ENCODE measurements around the gene RXFP1.

DNA sequence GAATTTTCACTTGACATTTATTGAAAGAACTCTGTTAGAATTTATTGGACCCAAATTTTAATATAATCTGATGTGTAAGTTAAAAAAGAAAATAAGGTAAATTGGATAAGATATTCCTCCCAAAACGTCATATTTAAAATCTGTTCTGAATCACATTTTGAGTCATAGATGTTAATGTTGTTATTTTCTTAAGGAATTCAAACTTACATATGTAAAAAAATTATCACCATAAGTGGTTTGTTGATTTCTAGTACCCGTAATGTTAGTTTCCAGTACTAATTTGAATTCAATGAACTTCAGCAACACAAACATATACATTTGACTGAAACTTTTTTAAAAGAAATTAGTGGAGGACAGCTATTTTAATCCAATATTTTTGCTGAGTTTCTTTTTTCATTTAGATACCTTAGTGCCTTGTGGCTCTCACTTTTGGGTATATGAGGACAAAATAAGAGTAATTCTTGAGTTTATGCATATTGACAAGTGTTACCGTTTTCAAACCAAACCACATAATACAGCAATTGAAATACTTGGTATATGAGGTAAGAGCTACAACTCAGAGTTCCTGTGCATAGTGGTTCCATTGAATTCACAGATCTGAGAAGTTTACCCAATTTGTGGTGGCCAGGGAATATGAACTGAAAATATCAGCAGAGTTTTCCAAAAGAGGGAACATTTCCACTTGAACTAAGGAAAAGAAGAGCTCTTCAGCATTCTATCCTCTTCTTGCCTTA lies 78.2 kb downstream of the RXFP1 start:
- TF ChIP-seq EZH2 (IDR thresholded peaks at IDR 0.05) (no peak), POLR2AphosphoS5 (IDR thresholded peaks at IDR 0.05; ENCODE audit: borderline replicate concordance, low read depth, low read length) (no peak)
